Mononuclear cell (primary cell): ENCODE results near the gene FOXB2. TPM values are rescaled to one million over a fixed set of nuclear protein-coding genes. Genes with fewer than 3 reads are reported as not detected.

ENCODE experiments used
- total RNA-seq: library from RNA; depleted of rRNA; stranded (reverse); fragments of >200 nt; gene quantifications from one replicate; pipeline ENCODE4 v1.2.3, GENCODE V29; 2012

Gene FOXB2
- total RNA-seq, 1 donor, result not detected

Other genes with a start within 250 kb of the FOXB2 start
- 0.31 TPM for gene PRUNE2, start 113.5 kb upstream of the FOXB2 start, total RNA-seq
- gene VPS13A, start 157.9 kb downstream of the FOXB2 start, total RNA-seq, result 59.2 TPM